Measurements from ENCODE around the gene TMBIM4. TPM values are rescaled to one million over a fixed set of nuclear protein-coding genes. Genes with fewer than 3 reads are reported as not detected.
A peak's percentile ranks its signal among the peaks of the same experiment; 100 is the strongest.

The TMBIM4 gene
- total and polyA plus RNA-seq, 2 of the 4 experiments (the other 2 are of a cell fraction): 38.7 to 59.3 TPM

DNA sequence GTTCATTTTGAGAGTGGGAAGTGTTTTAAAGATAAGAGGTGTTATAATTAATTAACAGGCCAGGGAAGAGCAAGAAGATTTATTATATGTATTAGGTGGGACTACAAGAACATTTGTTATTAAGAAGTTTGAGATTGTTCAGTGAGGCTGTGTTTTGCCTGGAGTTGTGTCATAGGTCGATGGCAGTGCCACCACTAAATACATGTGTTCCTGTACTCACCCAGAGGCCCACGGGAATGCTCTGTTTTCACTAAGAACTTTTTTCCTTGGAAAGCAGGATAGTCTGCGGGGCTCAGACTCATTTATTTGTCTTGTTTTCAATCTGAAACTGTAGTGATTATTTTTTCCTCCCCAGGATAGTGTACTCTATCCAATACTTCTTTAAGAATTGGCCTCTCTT is 29.3 kb upstream of the TMBIM4 start:
- H3K9ac ChIP-seq (ENCODE audit: low read depth, low read length): no peak overlapping the region
- intact Hi-C loops (cut with micrococcal nuclease) (no loop called here), in situ Hi-C loops (cut with MboI; ENCODE audit: low sequenced_read_pairs) (no loop called here), dilution Hi-C loops (cut with HindIII; ENCODE audit: low sequenced_read_pairs, unreplicated experiment) (no loop called here)
- no peak overlapping the region for H3K4me2 ChIP-seq (ENCODE audit: low read depth, low read length)
- H2AK5ac ChIP-seq (ENCODE audit: low read depth, low read length): no peak overlapping the region
- H2BK15ac ChIP-seq (ENCODE audit: low read depth, low read length): no peak overlapping the region
- TF ChIP-seq FOS (IDR thresholded peaks at IDR 0.05; ENCODE audit: low read depth, low read length) (no peak), POLR2A (IDR thresholded peaks at IDR 0.05; ENCODE audit: low read depth, low read length) (no peak), MXI1 (IDR thresholded peaks at IDR 0.05; ENCODE audit: borderline replicate concordance, low read depth, low read length) (no peak), RFX5 (IDR thresholded peaks at IDR 0.05; ENCODE audit: low read depth, low read length) (no peak), USF2 (IDR thresholded peaks at IDR 0.05; ENCODE audit: low read depth, low read length) (no peak), SMC3 (IDR thresholded peaks at IDR 0.05; ENCODE audit: low read depth, low read length) (no peak), CHD1 (IDR thresholded peaks at IDR 0.05; ENCODE audit: low read depth, low read length) (no peak), BHLHE40 (IDR thresholded peaks at IDR 0.05; ENCODE audit: low read depth, low read length) (no peak), ELK1 (IDR thresholded peaks at IDR 0.05; ENCODE audit: borderline replicate concordance, low read depth, low read length) (no peak), RAD21 (IDR thresholded peaks at IDR 0.05; ENCODE audit: low read length) (no peak), RCOR1 (IDR thresholded peaks at IDR 0.05; ENCODE audit: insufficient replicate concordance, low read length) (no peak), NFE2L2 (IDR thresholded peaks at IDR 0.05; ENCODE audit: low read depth, low read length) (no peak), CEBPB (IDR thresholded peaks at IDR 0.05; ENCODE audit: low read depth, low read length) (no peak), MAFK (IDR thresholded peaks at IDR 0.05; ENCODE audit: low read depth, low read length) (no peak), MAZ (IDR thresholded peaks at IDR 0.05; ENCODE audit: borderline replicate concordance, low read depth, low read length) (no peak)
- TF ChIP-seq, protein P1, sequence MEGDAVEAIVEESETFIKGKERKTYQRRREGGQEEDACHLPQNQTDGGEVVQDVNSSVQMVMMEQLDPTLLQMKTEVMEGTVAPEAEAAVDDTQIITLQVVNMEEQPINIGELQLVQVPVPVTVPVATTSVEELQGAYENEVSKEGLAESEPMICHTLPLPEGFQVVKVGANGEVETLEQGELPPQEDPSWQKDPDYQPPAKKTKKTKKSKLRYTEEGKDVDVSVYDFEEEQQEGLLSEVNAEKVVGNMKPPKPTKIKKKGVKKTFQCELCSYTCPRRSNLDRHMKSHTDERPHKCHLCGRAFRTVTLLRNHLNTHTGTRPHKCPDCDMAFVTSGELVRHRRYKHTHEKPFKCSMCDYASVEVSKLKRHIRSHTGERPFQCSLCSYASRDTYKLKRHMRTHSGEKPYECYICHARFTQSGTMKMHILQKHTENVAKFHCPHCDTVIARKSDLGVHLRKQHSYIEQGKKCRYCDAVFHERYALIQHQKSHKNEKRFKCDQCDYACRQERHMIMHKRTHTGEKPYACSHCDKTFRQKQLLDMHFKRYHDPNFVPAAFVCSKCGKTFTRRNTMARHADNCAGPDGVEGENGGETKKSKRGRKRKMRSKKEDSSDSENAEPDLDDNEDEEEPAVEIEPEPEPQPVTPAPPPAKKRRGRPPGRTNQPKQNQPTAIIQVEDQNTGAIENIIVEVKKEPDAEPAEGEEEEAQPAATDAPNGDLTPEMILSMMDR (conservative IDR thresholded peaks at IDR 0.05; ENCODE audit: low read depth, low read length): no peak
- no peak overlapping the region for H2BK20ac ChIP-seq (ENCODE audit: low read depth, low read length)
- H3K4me3 ChIP-seq (ENCODE audit: insufficient read depth, low read depth, low read length): no peak overlapping the region
- H4K8ac ChIP-seq (ENCODE audit: low read depth in 2 of 2, low read length in 2 of 2): no peak overlapping the region
- H2AFZ ChIP-seq (replicated peaks; ENCODE audit: low read length, poor library complexity): no peak overlapping the region
- CTCF ChIA-PET: no interaction called here
- no peaks in the 10 kb centered on the region for H3K79me1 ChIP-seq (ENCODE audit: low read depth in 1 of 2, low read length in 2 of 2)
- no peak overlapping the region for H2BK5ac ChIP-seq (ENCODE audit: low read depth, low read length, poor library complexity, severe bottlenecking)
- no peaks in the 10 kb centered on the region for H4K20me1 ChIP-seq (ENCODE audit: insufficient read depth, low read length)
- POLR2A ChIA-PET (ENCODE audit: unreplicated experiment): no interaction called here
- H2BK120ac ChIP-seq (ENCODE audit: low read depth, low read length): no peak overlapping the region
- no peak overlapping the region for H4K5ac ChIP-seq (ENCODE audit: low read depth, low read length)
- no peak overlapping the region for H3K14ac ChIP-seq (replicated peaks; ENCODE audit: low read depth, low read length)
- H3K56ac ChIP-seq (ENCODE audit: extremely low read depth, insufficient read depth, low read length): no peak overlapping the region
- no peaks in the 10 kb centered on the region for H3K9me1 ChIP-seq (ENCODE audit: insufficient read depth, low read length)
- H4K91ac ChIP-seq (ENCODE audit: insufficient read depth, low read depth, low read length): no peak overlapping the region
- no peak for DNase-seq
- H3K36me3 ChIP-seq (ENCODE audit: control insufficient read depth, insufficient read depth, low read length): no peaks in the 10 kb centered on the region
- no peaks in the 10 kb centered on the region for H3K27me3 ChIP-seq (ENCODE audit: control insufficient read depth, insufficient read depth, low read length)
- H3K4me1 ChIP-seq (ENCODE audit: control insufficient read depth, insufficient read depth, low read length): no peaks in the 10 kb centered on the region
- H3K4ac ChIP-seq (ENCODE audit: low read depth, low read length): no peak overlapping the region
- no peak overlapping the region for H3K23ac ChIP-seq (ENCODE audit: low read depth, low read length)
- no TSS peak for BruUV-seq (replicated peaks)
- ATAC-seq (ENCODE audit: low read depth): peak; percentile 27
- no peak overlapping the region for H2AK9ac ChIP-seq (replicated peaks; ENCODE audit: low read depth, low read length, poor library complexity)
- no peak overlapping the region for H3K27ac ChIP-seq (ENCODE audit: insufficient read depth, low read length)
- no peak overlapping the region for H3K18ac ChIP-seq (ENCODE audit: low read depth, low read length)
- peaks cover 3% of the 10 kb centered on the region; the same call in 1 of the 2 replicates for H3K9me3 ChIP-seq (ENCODE audit: control insufficient read depth, insufficient read depth, low read length)
- WGBS, 2 experiments (ENCODE audit: extremely low coverage in 2 of 2, insufficient read length in 1 of 2): no CpG with 5 or more reads among the region's 3 CpGs

Data from IMR-90 (cell line).